Right lung (tissue), 10 donors: ENCODE results near the gene AHR. TPM values are rescaled to one million over a fixed set of nuclear protein-coding genes. Genes with fewer than 3 reads are reported as not detected.

ENCODE experiments used
- DNase-seq, 2 donors: peaks; one replicate each; pipeline ENCODE4 v3.0.0-alpha.2; 2013
- long read RNA-seq, 8 donors: transcript quantifications; one replicate each; lab custom pipeline, GENCODE V29; 2026
- polyA plus RNA-seq, 5 donors: library from polyadenylated mRNA; unstranded; fragments of 120-200 nt; gene quantifications; one replicate each; pipeline versions ENCODE4 v1.2.1 to v1.2.3, GENCODE V29; 2013; ENCODE audit warnings: inconsistent platforms in 1 of 5, low replicate concordance in 1 of 5; ENCODE audit not compliant: insufficient read length in 5 of 5, insufficient read depth in 1 of 5

The AHR gene
- polyA plus RNA-seq: 10 to 100 TPM; 33.8 to 74.2 (median 60.9) TPM
- long read RNA-seq, donor 1, full-length matches to known transcripts: 1 of 18 reads
- long read RNA-seq, donor 1, partial matches to known transcripts: 17 of 18 reads
- long read RNA-seq, donor 1, other reads (novel, unspliced or antisense): 0 of 18 reads
- long read RNA-seq, donor 2, partial matches to known transcripts: 8 of 8 reads
- long read RNA-seq, donor 2, other reads (novel, unspliced or antisense): 0 of 8 reads
- long read RNA-seq, donor 3, full-length matches to known transcripts: 1 of 10 reads
- long read RNA-seq, donor 3, partial matches to known transcripts: 9 of 10 reads
- long read RNA-seq, donor 3, other reads (novel, unspliced or antisense): 0 of 10 reads
- long read RNA-seq, donor 4, full-length matches to known transcripts: 4 of 10 reads
- long read RNA-seq, donor 4, partial matches to known transcripts: 0 of 10 reads
- long read RNA-seq, donor 4, other reads (novel, unspliced or antisense): 6 of 10 reads
- long read RNA-seq, donor 5, full-length matches to known transcripts: 4 of 9 reads
- long read RNA-seq, donor 5, partial matches to known transcripts: 5 of 9 reads
- long read RNA-seq, donor 5, other reads (novel, unspliced or antisense): 0 of 9 reads
- long read RNA-seq, donor 6, full-length matches to known transcripts: 4 of 28 reads
- long read RNA-seq, donor 6, partial matches to known transcripts: 18 of 28 reads
- long read RNA-seq, donor 6, other reads (novel, unspliced or antisense): 6 of 28 reads
- long read RNA-seq, donor 7, full-length matches to known transcripts: 4 of 22 reads
- long read RNA-seq, donor 7, partial matches to known transcripts: 18 of 22 reads
- long read RNA-seq, donor 7, other reads (novel, unspliced or antisense): 0 of 22 reads
- long read RNA-seq, donor 8, full-length matches to known transcripts: 1 of 8 reads
- long read RNA-seq, donor 8, partial matches to known transcripts: 7 of 8 reads
- long read RNA-seq, donor 8, other reads (novel, unspliced or antisense): 0 of 8 reads

DNA sequence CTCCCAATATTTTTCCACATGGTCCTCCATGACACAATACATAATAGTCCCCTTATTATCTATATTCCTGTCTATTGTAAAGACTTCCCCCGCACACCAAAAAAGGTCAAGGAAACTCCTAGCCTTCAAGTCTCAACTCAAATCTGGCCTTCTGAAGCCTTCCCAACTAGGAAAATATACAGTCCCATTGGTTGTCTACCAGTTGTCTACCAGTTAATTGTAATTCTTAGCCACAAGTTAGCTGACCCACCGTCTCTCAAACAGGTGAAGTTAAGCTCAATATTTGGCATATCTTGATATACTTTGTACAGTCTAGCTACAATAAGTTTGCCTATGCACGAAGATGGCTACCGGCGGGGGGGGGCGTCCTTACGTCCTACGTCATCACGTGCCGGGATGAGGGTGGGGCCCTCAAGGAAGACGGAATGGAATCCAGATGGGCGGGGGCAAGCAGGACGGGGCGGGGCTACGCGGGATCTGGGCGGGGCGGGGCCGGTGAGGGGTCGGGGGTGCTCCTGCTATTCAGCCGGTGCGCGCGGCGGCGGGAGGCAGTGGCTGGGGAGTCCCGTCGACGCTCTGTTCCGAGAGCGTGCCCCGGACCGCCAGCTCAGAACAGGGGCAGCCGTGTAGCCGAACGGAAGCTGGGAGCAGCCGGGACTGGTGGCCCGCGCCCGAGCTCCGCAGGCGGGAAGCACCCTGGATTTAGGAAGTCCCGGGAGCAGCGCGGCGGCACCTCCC, at the start of gene AHR:
Gene AHR (plus strand): TSS at position 551 of the 738 bp plus-strand sequence. CDS start 613 bp downstream, outside the sequence.
- DNase-seq: peak; percentile 78 to 80

DNA sequence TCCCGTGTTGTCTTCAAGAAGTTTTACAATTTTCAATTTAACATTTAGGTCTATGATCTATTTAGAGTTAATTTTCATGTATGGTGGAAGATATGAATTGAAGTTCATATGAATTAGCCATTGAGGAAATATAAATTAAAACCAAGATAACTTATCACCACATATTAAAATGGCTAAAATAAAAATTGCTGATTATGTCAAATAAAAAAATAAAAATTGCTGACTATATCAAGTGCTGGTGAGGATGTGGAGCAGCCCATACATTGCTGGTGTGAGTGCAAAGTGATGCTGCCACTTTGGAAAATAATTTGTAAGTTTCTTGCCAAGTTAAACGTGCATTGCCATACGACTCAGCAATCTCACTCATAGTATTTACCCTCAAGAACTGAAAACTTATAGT, 44.6 kb upstream of the AHR start:
- no peak for DNase-seq

DNA sequence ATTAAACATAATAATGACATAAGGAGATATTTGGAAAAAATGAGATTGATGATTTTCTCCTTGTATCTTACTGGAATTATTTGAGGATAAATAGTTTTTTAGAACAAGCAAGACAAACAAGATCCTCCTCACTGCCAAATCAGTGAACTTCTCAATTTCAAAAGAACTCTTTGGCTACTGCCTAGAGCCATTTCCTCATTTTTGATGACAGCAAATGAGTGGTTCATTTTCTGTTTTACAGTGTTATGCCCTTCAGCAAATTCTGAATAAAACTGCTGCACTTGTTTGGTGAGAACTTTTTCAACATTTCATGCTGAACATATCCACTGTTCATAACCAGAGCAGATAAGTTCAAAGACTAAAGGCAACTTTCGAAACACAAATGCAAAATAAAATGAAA, 42.5 kb upstream of the AHR start:
- no peak for DNase-seq

DNA sequence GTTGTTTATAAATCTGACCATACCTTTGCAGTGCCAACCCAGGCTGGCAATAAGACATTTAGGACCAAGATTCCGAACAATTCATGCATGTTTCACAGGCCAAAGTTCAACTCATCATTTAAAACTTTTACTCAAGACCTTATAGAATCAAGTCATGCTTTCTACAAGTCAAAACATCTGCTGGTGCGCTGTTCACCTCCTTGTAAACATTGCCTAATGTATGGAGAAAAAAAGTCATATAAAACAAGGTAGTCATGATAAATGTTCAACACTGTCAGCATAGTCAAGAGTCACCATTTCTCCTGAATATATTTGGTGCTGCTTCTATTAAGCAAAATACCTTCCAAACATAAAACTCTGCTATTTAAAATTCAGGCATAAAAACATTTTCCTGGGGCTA, 42.1 kb upstream of the AHR start:
- DNase-seq: no peak

DNA sequence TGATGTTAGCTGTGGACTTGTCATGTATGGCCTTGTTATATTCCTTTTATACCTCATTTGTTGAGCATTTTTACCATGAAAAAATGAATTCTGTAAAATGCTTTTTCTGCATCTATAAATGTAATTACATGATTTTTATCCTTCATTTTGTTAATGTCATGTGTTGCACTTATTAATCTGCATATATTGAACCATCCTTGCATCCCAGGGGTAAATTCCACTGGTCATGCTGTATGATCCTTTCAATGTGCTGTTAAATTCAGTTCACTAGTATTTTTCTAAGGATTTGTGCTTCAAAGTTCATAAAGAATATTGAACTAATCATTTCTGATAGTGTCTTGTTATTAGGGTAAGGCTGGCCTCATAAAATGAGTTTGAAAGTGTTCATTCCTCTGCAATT, 31.9 kb upstream of the AHR start:
- DNase-seq: no peak

DNA sequence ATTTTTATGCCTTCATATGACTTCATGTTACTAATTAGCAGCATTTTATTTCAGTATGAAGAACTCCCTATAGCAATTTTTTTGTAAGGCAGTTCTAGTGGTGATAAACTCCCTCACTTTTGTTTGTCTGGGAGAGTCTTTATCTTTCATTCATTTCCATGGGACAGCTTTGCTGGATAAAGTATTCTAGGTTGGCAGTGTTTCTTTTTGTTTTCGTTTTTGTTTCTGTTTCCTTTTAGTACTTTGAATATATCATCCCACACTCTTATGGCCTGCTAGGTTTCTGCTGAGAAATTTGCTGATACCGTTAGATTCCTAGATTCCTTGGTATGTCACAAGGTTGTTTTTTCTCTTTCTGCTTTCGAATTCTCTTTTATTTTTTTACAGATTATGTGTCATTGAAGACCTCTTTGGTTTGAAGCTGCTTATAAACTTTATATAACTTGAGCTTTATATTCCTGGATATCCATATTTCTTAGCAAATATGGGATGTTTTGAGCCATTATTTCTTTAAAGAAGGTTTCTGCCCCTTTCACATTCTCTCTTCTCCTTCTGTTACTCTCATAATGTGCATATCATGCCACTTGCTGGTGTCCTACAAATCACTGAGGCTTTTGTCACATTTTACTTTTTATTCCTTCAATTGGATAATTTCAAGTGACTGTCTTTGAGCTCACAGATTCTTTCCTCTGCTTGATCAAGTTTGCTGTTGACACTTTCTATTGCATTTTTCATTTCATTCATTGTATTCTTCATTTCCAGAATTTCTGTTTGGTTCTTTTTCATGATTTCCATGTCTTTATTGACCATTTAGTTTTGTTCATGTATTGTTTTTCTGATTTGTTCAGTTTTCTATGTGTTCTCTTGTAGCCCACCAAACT, 28.9 kb upstream of the AHR start:
- DNase-seq: no peak

DNA sequence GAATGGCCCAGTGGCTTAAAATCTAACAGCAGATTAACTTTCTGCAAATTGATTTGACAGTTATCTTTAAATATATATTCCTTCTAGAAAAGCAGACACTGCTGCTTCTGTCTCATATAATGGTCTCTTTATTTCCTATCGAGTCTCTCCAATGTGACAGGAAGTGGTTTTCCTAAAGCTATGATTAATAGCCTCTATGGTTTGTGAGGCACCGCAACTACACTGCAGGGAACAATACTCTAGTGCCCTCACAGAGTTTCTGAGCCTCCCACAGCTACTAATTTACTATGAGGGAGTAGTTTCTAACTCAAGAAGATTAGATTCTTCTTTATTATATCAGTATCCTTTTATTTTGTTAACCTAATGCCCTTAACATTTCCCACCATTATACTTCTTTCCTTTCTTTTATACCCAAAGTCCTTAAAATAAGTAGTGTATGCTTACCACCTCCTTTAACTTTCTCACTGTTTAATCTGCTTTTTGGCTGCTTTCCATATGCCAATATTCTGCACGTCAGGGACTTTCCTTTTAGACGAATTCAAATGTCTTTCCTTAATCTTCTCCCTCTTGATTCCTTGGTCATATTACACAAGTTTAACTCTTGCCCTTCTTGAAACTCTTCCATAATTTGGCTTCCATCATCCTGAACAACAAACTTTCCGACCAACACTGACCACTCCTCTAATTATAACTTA, 23.8 kb upstream of the AHR start:
- DNase-seq: no peak

DNA sequence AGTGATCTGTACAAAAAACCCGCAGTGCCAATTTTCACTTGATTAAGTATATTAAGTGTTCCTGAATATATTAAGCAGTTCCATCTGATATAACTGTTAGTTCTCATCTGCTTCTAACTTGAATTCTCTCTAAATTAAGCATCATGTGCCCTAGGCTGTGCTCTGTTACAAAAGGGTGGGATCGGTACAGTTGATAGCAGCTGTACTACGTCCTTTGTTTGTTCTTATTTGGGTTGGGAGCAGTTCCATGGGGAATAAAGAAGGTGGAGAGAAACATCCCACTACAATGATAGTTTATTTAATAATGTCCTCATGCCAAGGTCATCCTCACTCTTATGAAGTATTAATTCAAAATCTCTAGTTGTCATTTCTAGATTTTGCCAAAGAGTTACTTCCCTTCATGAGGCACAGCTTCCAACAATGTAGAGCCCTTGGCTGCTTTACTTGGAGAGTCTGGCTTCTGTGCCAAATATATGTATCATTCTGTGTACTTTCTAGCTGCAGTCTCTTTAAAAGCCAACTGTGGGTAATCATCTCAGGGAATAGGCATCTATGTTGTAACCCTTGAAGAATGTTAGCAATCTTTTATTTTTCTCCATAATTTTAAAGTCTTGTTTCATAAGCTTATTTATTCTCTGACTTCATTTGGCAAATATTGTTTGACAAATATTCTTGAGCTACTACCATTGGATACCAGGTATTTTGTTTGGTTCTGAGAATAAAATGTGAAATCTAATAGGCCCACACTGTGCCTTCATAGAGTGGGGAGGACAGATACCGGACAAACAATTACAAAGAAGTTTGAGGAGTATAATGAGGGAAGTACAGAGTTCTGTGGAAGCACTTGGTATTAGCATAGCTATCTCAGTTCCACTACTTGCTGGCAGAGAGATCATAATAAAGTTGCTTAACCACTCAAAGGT, 22.4 kb upstream of the AHR start:
- DNase-seq: peak; percentile 54 to 65

DNA sequence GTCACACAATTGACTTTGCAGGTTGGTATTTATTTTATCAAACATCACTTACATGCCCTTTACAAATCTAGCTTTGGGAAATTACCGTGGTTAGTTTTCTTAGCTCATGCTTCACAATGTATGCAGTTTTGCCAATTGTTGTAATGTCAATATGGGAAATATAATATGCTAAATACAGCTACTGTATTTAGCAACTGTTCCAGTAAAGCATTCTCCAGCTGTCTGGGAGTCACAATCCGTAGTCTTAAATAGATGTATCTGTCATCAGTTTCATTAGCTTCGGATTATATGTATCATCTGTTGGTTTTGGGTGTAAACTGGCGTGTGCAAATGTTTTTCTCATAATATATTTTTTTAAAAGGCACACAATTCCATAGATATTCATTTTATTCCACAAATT, 19.4 kb upstream of the AHR start:
- DNase-seq: no peak

DNA sequence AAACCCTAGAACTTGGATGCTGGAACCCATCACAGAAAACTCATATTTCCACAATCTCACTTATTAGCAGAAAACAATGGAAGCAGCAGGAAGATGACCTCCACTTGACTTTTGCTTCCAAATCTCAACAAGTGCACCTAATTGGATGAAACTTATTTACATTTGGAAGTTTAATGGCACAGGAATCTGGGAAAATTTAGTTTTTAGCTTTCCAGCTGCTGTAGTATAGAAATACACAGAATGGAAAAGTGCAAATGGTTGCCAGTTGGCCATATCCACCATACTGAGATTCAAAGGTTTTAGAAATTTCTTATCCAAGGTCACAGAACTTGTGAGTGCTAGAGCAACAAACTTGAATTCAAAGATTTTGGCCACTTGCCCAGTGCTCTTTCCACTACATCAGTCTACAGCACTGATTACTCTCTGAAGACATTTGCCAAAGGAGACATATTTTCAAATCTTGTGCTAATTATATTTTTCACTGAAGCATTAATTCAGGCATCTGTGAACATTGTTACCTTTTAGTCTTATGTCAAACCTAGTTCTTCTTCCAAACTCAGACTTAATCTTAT, 9.3 kb upstream of the AHR start:
- peak; percentile 69 to 74 for DNase-seq

DNA sequence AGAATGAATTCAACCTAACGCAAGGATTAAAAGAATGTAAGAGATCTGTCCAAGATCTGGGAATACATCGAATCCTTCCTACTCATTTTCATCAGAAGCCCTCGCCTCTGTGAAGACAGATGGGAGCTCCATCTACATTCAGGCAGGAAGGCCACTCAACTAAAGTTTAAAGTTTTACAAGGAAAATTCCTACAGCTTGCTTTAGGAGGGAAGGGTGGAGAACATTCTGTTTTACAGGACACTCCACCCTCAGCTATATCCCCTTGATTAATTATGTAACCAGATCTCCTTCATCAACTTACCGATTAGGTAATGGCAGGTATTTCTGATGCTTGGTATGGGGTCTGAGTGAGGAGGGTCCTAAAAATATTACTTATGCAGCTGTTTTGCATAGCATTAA, 5.6 kb upstream of the AHR start:
- no peak for DNase-seq

DNA sequence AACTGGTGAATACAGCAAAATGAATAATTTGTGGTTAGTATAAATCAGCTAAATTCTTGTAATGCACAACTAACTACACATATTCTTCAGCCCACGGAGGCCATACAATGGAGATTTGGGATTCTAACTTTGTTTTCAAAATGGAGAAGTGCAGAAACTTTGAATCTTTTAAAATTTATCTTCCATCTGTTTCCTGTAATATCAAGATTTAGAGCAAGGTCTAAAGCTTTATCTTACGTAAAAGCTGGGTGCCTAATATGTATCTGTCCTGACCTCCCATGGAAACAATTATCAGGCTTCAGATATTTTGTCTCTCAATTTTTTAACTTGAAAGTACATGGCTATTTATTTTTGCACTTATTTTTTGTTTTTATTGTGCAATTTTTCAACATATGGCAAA, 5.0 kb upstream of the AHR start:
- DNase-seq: no peak

DNA sequence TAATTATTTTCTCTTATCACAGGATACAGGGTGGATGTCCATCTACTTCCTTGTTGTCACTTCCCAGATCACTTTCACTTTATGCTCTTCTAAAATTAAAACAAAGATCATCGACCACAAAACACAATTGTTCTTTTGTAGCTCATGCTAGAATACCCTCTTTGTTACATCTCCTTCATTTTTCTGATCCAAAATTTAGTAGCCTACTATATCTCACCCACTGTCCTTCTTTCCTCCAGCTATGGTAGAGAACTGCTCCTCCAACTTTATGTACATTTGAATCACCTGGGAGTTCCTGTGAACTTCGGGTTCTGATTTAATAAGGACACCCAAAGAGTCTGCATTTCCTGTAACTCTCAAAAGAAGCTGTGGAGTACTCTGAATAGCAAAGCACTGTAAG, 1.2 kb upstream of the AHR start:
- DNase-seq: no peak

DNA sequence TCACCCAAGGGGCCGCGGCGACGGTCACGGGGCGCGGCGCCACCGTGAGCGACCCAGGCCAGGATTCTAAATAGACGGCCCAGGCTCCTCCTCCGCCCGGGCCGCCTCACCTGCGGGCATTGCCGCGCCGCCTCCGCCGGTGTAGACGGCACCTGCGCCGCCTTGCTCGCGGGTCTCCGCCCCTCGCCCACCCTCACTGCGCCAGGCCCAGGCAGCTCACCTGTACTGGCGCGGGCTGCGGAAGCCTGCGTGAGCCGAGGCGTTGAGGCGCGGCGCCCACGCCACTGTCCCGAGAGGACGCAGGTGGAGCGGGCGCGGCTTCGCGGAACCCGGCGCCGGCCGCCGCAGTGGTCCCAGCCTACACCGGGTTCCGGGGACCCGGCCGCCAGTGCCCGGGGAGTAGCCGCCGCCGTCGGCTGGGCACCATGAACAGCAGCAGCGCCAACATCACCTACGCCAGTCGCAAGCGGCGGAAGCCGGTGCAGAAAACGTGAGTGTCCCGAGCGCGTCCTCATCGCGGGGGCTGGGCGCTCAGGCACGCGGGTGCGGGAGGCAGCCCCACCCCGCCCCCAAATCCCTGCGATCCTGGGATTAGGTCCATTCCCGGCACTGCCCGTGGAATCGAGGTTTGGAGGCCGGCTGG, 509 bp downstream of the AHR start:
- peak in 1 of 2 donors; percentile 56 for DNase-seq

DNA sequence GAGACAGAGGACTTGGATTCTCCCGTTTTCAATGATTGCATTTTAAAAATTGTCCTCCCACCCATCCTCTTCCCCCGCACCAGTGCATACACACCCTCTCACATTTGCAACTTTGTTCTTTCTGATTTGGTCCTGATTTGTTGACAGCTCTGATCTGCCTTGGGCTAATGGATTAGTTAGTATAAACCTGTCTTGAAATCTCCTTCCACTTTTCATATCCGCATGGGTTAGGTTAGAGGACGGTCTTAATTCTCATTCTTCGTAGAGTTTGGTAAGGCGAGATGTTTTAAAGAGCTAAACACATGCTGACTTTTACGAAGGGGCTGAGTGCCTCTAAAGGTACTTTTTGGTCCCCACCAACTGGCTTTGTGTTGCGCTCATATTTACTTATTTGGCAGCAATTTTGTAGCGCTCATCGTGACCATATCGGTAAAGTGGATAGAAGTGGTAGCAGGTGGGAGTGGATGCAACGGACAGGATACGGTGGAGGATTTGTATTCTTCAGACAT, 1.1 kb downstream of the AHR start:
- no peak for DNase-seq

DNA sequence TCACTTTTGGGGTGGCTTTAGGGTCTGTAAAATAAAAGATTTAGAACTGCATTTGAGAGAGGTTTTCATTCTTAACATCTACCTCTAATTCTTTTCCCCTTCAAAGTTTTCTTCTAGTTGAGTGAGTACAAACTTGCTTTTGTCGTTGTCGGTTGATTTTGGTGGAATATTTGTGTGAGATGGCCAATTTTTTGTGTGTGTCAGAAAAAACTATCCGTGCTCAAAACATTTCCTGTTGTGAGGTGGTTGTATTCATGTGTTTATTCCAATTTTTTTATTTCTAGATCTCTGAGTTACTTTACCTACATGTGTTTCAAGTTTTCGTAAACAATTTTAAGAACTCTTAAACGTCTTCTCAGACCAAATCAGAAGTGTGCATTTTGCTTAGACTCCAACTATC, 1.6 kb downstream of the AHR start:
- no peak for DNase-seq

DNA sequence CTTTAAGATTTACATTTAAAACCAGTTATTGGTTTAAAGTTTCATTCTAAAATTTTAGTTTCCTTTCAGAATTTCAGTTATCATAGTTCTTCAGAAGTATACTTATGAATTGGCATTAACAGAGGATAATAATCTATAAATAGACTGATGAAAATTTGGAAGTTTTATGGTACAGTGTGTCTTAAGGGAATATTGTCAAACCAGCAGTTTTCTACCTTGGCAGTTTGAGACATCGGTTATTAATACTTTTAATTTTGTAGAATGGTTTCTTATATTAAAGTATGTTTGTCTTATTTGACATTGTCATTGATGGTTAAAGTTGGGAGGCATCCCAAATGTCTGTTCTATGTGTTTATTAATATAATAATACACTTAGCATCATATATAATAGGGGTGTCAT, 2.0 kb downstream of the AHR start:
- DNase-seq: no peak
